Smooth muscle cell of bladder (primary cell): ENCODE measurements around the gene CWH43. TPM values are rescaled to one million over a fixed set of nuclear protein-coding genes. Genes with fewer than 3 reads are reported as not detected.

ENCODE experiments used
- total RNA-seq: library from RNA; depleted of rRNA; stranded (reverse); fragments of >200 nt; gene quantifications from 2 replicates; pipeline ENCODE4 v1.2.3, GENCODE V29; 2014

The CWH43 gene
- not detected in 2 replicates for total RNA-seq

GRCh38 chr4:48985976-48986653 is at the start of gene CWH43:
TSS of gene CWH43 (plus strand) at chr4:48986275. CDS start at chr4:48986430, 155 bp downstream.

Other genes with a start within 250 kb of the CWH43 start
- gene FRYL, start 206.0 kb upstream of the CWH43 start, total RNA-seq = 37.3 and 39.5 TPM in 2 replicates
- gene OCIAD1, start 155.2 kb upstream of the CWH43 start, total RNA-seq = 68.1 and 72.9 TPM in 2 replicates
- gene OCIAD2, start 79.5 kb upstream of the CWH43 start, total RNA-seq = 18.2 and 23.0 TPM in 2 replicates